Osteoblast (primary cell): ENCODE measurements around the gene CPNE7. TPM values are rescaled to one million over a fixed set of nuclear protein-coding genes. Genes with fewer than 3 reads are reported as not detected.

Experiments used
- DNase-seq: peaks from one replicate; pipeline ENCODE4 v3.0.0; 2011; ENCODE audit warnings: low spot score, mixed read lengths; ENCODE audit not compliant: insufficient read length; ENCODE audit errors: missing footprints
- H2AFZ ChIP-seq: 2 replicates; pipeline ENCODE4 v1.6.0; 2011; ENCODE audit warnings: mild to moderate bottlenecking, low read length
- H3K27ac ChIP-seq: 2 replicates; pipeline ENCODE4 v1.5.1; 2011; ENCODE audit warnings: mild to moderate bottlenecking, low read depth, low read length, moderate library complexity
- H3K27me3 ChIP-seq: 2 replicates; pipeline ENCODE4 v1.6.0; 2012; ENCODE audit warnings: mild to moderate bottlenecking, control low read depth, inconsistent platforms, low read length, moderate library complexity; ENCODE audit not compliant: insufficient read depth
- H3K36me3 ChIP-seq: 2 replicates; pipeline ENCODE4 v1.5.1; 2011; ENCODE audit warnings: mild to moderate bottlenecking, low read length, control low read depth, moderate library complexity; ENCODE audit not compliant: insufficient read depth
- H3K4me1 ChIP-seq: 2 replicates; pipeline ENCODE4 v1.5.1; 2011; ENCODE audit warnings: mild to moderate bottlenecking, low read length, control low read depth, moderate library complexity; ENCODE audit not compliant: insufficient read depth
- H3K4me2 ChIP-seq: 2 replicates; pipeline ENCODE4 v1.6.0; 2011; ENCODE audit warnings: mild to moderate bottlenecking, low read length; ENCODE audit not compliant: insufficient read depth
- H3K4me3 ChIP-seq: fragments of 200-600 bp; sonication (generic); 3 replicates; pipeline ENCODE4 v1.5.1; 2012; ENCODE audit warnings: mild to moderate bottlenecking, low read length, inconsistent platforms; ENCODE audit not compliant: insufficient read depth
- H3K79me2 ChIP-seq: 2 replicates; pipeline ENCODE4 v1.6.0; 2012; ENCODE audit warnings: mild to moderate bottlenecking, low read length, control low read depth, inconsistent platforms; ENCODE audit not compliant: insufficient read depth
- H3K9me3 ChIP-seq: 2 replicates; pipeline ENCODE4 v1.5.1; 2011; ENCODE audit warnings: low read depth, low read length, control low read depth
- H4K20me1 ChIP-seq: 2 replicates; pipeline ENCODE4 v1.6.0; 2012; ENCODE audit warnings: mild to moderate bottlenecking, low read length, control low read depth; ENCODE audit not compliant: insufficient read depth
- CTCF ChIP-seq: IDR thresholded peaks from 2 replicates; pipeline ENCODE4 v1.5.1; 2011; ENCODE audit warnings: mild to moderate bottlenecking, low read depth, low read length, moderate library complexity; ENCODE audit errors: extremely low read depth
- total RNA-seq: library from RNA; depleted of rRNA; stranded (reverse); fragments of >200 nt; gene quantifications from 2 replicates; pipeline ENCODE4 v1.2.3, GENCODE V29; 2012

The CPNE7 gene
- total RNA-seq, 1 donor: 7.2 TPM

GRCh38 chr16:89572485-89573205, 2.9 kb upstream of the CPNE7 start:
- no peaks in the 10 kb centered on the region for H4K20me1 ChIP-seq
- peaks cover 19% of the 10 kb centered on the region for H3K79me2 ChIP-seq
- H3K27ac ChIP-seq: no peak overlapping the region
- H3K36me3 ChIP-seq: no peaks in the 10 kb centered on the region
- no peak overlapping the region for H3K4me2 ChIP-seq
- no peak overlapping the region for H2AFZ ChIP-seq
- H3K27me3 ChIP-seq: no peaks in the 10 kb centered on the region
- no peaks in the 10 kb centered on the region for H3K9me3 ChIP-seq
- peaks cover 6% of the 10 kb centered on the region for H3K4me1 ChIP-seq
- DNase-seq: no peak
- no peak for TF ChIP-seq CTCF
- H3K4me3 ChIP-seq: no peak overlapping the region

GRCh38 chr16:89573826-89574680, 1.5 kb upstream of the CPNE7 start:
- H4K20me1 ChIP-seq: no peaks in the 10 kb centered on the region
- H3K4me1 ChIP-seq: peaks cover 6% of the 10 kb centered on the region
- H3K4me2 ChIP-seq: peak overlapping the region; percentile 85
- TF ChIP-seq CTCF: no peak
- peak overlapping the region; percentile 71 for H3K4me3 ChIP-seq
- H3K79me2 ChIP-seq: peaks cover 19% of the 10 kb centered on the region
- no peaks in the 10 kb centered on the region for H3K9me3 ChIP-seq
- DNase-seq: no peak
- H2AFZ ChIP-seq: peak overlapping the region; percentile 84
- H3K27ac ChIP-seq: peak overlapping the region; percentile 51
- no peaks in the 10 kb centered on the region for H3K36me3 ChIP-seq
- no peaks in the 10 kb centered on the region for H3K27me3 ChIP-seq

GRCh38 chr16:89574681-89575246, 794 bp upstream of the CPNE7 start:
- peak overlapping the region; percentile 87 for H2AFZ ChIP-seq
- no peaks in the 10 kb centered on the region for H3K9me3 ChIP-seq
- H4K20me1 ChIP-seq: no peaks in the 10 kb centered on the region
- TF ChIP-seq CTCF: peak; percentile 73
- H3K27me3 ChIP-seq: no peaks in the 10 kb centered on the region
- peak; percentile 100 for DNase-seq
- peaks cover 5% of the 10 kb centered on the region for H3K36me3 ChIP-seq
- H3K27ac ChIP-seq: peak overlapping the region; percentile 39
- peak overlapping the region; percentile 85 for H3K4me2 ChIP-seq
- peaks cover 6% of the 10 kb centered on the region for H3K4me1 ChIP-seq
- peaks cover 21% of the 10 kb centered on the region for H3K79me2 ChIP-seq
- peak overlapping the region; percentile 71 for H3K4me3 ChIP-seq
